Sigmoid colon (tissue), 7 donors: ENCODE data around the gene DYNC1LI2. TPM values are rescaled to one million over a fixed set of nuclear protein-coding genes. Genes with fewer than 3 reads are reported as not detected.
"Not testable (repeated sequence)": the region's sequence is repeated elsewhere in the genome, so short reads cannot be mapped to it uniquely, and the experiment has no call there.

ENCODE experiments used
- DNase-seq: peaks from one replicate; pipeline ENCODE4 v3.0.0-alpha.2; 2019
- H3K27ac ChIP-seq, 4 donors: fragments of 200-600 bp; sonication (generic); one replicate each; pipeline ENCODE4 v1.5.1; 2016 to 2019; ENCODE audit warnings: mild to moderate bottlenecking in 1 of 4
- H3K27me3 ChIP-seq, 3 donors: fragments of 200-600 bp; sonication (generic); one replicate each; pipeline ENCODE4 v1.5.1; 2019; ENCODE audit warnings: mild to moderate bottlenecking in 1 of 3
- H3K36me3 ChIP-seq, 4 donors: fragments of 200-600 bp; sonication (generic); one replicate each; pipeline ENCODE4 v1.5.1; 2016 to 2019
- H3K4me1 ChIP-seq, 4 donors: fragments of 200-600 bp; sonication (generic); one replicate each; pipeline ENCODE4 v1.5.1; 2017 to 2019
- H3K4me3 ChIP-seq, 4 donors: fragments of 200-600 bp; sonication (generic); one replicate each; pipeline ENCODE4 v1.5.1; 2017 to 2019; ENCODE audit warnings: mild to moderate bottlenecking in 2 of 4, moderate library complexity in 1 of 4
- H3K9me3 ChIP-seq, 4 donors: fragments of 200-600 bp in 3 of 4; sonication (generic) in 3 of 4; one replicate each; pipeline versions ENCODE4 v1.5.1 to v1.6.1; 2013 to 2019
- CTCF ChIP-seq, 4 experiments: fragments of 450-650 bp in 3 of 4; fragments of 200-600 bp in 1 of 4; IDR thresholded peaks; one replicate each; pipeline ENCODE4 v1.5.1; 2016 to 2019; ENCODE audit warnings: antibody characterized with exemption in 4 of 4, mild to moderate bottlenecking in 3 of 4, moderate library complexity in 2 of 4
- EP300 ChIP-seq, 4 donors: sonication (generic); formaldehyde crosslinking; IDR thresholded peaks; one replicate each; pipeline ENCODE4 v1.6.1; 2017; ENCODE audit warnings: antibody characterized with exemption in 4 of 4
- POLR2A ChIP-seq, 2 donors: fragments of 450-650 bp; IDR thresholded peaks; one replicate each; pipeline ENCODE4 v1.6.1; 2016; ENCODE audit warnings: antibody characterized with exemption in 2 of 2, mild to moderate bottlenecking in 2 of 2, moderate library complexity in 2 of 2
- POLR2AphosphoS5 ChIP-seq, 4 donors: sonication (generic); formaldehyde crosslinking; IDR thresholded peaks; one replicate each; pipeline ENCODE4 v1.6.1; 2017; ENCODE audit warnings: antibody characterized with exemption in 4 of 4
- WGBS, 2 donors: extraction: QIAGEN DNeasy Blood & Tissue Kit; methylation state at CpG; one replicate each; pipeline ENCODE4 v1.1.7; 2013; 5-methylcytosine and 5-hydroxymethylcytosine counted together
- intact Hi-C: fragments of 100-400 bp; cut with DNase I; formaldehyde crosslinking; loops from one replicate; pipeline ENCODE4 v1.15.1; 2023
- polyA plus RNA-seq, 3 donors: library from polyadenylated mRNA; stranded (reverse); fragments of 200-250 nt; gene quantifications; one replicate each; pipeline ENCODE4 v1.2.3, GENCODE V29; 2013
- total RNA-seq, 4 donors: library from RNA; depleted of rRNA; stranded (reverse); fragments of >200 nt; gene quantifications; one replicate each; pipeline ENCODE4 v1.1.0, GENCODE V29; 2016
- donor health status: healthy with polysubstance abuse.
- donor health status: Bipolar disorder and iron deficiency.
- donor health status: healthy.

DYNC1LI2 gene
- total RNA-seq = 100 to 1,000 TPM; 164 to 327 (median 261) TPM
- 10 to 100 TPM; 52.9 to 68.7 (median 60.8) TPM for polyA plus RNA-seq

DNA sequence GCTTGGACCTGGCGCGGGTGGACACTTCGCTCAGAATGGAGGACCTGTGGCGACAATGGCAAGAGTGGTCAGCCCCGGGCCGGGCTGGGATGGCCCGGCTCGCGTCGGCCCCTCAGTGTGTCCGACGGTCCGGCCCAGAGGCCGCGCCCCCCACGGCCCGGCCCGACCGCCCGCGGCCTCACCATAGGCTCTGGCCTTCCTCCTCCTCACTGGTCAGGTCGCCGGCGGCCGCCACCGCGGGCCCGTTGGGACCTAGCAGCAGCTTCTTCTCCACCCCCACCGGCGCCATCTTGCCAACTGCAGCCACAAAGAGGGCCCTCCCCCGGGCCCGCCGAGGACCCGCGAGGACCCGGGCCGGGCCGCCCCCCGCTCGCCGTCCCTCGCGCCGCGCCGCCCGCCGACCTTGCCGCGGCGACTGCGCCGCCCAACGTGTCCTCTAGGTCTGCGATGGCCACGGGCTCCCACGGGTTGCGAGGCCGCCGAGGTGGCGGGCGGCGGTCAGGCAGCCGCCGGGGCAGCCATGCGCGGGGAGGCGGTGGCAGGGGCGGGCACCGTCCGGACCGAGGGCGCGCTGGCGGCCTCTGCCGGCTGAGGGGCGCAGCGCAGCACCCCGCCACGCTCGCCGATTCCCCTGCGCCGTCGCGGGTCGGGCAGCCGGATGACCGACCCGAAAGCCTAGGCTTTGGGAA, at the start of gene DYNC1LI2:
DYNC1LI2 (minus strand) TSS at position 307 of the 689 bp plus-strand sequence; CDS start at position 289, 18 bp downstream.
- Histone ChIP-seq H3K36me3 (peaks cover 0 to 27% (median 0%) of the 10 kb centered on the region in 4 donors), H3K4me3 (peak within 1 kb of the TSS; percentile 78 to 96 (median 94)), H3K4me1 (peaks cover 0 to 48% (median 43%) of the 10 kb centered on the region in 4 donors), H3K27ac (peak within 1 kb of the TSS; percentile 87 to 96 (median 90)), H3K9me3 (no peaks in the 10 kb centered on the region), H3K27me3 (no peaks in the 10 kb centered on the region)
- 1% methylated on average over 90 of the region's 90 CpGs for WGBS, 2 donors
- DNase-seq = peak; percentile 88
- peak in 3 of 4 donors; percentile 12 to 55 (median 25) for TF ChIP-seq POLR2AphosphoS5 (IDR thresholded peaks at IDR 0.05)
- TF ChIP-seq CTCF (IDR thresholded peaks at IDR 0.05) = peak in 1 of 4 experiments; percentile 84
- TF ChIP-seq EP300 (IDR thresholded peaks at IDR 0.05) = no peak
- intact Hi-C loops = loop anchor here (5.0 to 10.0 kb wide), 4 partner anchors 89 to 347 kb away; partner anchors contain the start of genes CKLF and TK2

GRCh38 chr16:66800856-66801255, 49.4 kb upstream of the DYNC1LI2 start:
- 94 to 95% methylated on average over 19 of the region's 19 CpGs for WGBS, 2 donors
- Histone ChIP-seq H3K9me3 (no peaks in the 10 kb centered on the region), H3K4me1 (no peaks in the 10 kb centered on the region), H3K4me3 (no peak overlapping the region), H3K27me3 (no peaks in the 10 kb centered on the region), H3K27ac (no peak overlapping the region), H3K36me3 (peaks cover 16 to 49% (median 22%) of the 10 kb centered on the region in 4 donors)
- no peak for TF ChIP-seq CTCF (IDR thresholded peaks at IDR 0.05)
- no peak for TF ChIP-seq POLR2A (IDR thresholded peaks at IDR 0.05)
- no peak for TF ChIP-seq EP300 (IDR thresholded peaks at IDR 0.05)
- DNase-seq = no peak
- intact Hi-C loops = no loop called here

DNA sequence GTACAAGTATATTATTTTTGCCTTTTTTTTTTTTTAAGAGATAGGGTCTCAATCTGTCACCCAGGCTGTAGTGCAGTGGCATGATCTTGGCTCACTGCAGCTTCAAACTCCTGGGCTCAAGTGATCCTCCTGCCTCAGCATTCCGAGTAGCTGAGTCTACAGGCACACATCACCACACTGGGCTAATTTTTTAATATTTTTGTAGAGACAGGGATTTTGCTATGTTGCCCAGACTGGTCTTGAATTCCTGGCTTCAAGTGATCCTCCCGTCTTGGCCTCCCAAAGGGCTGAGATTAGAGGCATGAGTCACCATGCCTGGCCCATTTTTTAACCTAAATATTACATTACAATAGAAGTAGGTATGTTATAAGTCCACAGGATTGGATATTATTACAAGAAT, 46.8 kb upstream of the DYNC1LI2 start:
- H3K4me3 ChIP-seq = no peak overlapping the region
- DNase-seq = no peak
- H3K36me3 ChIP-seq = peaks cover 0 to 22% (median 2%) of the 10 kb centered on the region in 4 donors
- H3K9me3 ChIP-seq = no peaks in the 10 kb centered on the region
- no peaks in the 10 kb centered on the region for H3K4me1 ChIP-seq
- 91 to 95% methylated on average over 2 of the region's 2 CpGs for WGBS, 2 donors
- no peaks in the 10 kb centered on the region for H3K27me3 ChIP-seq
- TF ChIP-seq EP300 (IDR thresholded peaks at IDR 0.05) = no peak
- no peak for TF ChIP-seq CTCF (IDR thresholded peaks at IDR 0.05)
- no peak for TF ChIP-seq POLR2AphosphoS5 (IDR thresholded peaks at IDR 0.05)
- no peak for TF ChIP-seq POLR2A (IDR thresholded peaks at IDR 0.05)
- no peak overlapping the region for H3K27ac ChIP-seq
- intact Hi-C loops = no loop called here

DNA sequence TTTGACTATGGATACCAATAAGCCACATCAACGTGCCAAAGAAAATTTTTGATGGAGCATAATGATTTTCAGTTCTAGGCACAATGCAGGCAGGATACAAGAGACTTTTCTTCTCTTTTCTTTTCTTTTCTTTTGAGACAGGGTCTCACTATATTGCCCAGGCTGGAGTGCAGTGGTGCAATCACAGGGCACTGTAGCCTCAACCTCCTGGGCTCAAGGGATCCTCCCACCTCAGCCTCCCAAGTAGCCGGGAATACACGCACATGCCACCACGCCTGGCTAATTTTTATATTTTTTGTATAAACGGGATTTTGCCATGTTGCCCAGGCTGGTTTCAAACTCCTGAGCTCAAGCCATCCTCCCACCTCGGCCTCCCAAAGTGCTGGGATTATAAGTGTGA, 42.6 kb upstream of the DYNC1LI2 start:
- H3K9me3 ChIP-seq, intact Hi-C loops: not testable (repeated sequence)
- 81 to 91% methylated on average over 6 of the region's 6 CpGs for WGBS, 2 donors

DNA sequence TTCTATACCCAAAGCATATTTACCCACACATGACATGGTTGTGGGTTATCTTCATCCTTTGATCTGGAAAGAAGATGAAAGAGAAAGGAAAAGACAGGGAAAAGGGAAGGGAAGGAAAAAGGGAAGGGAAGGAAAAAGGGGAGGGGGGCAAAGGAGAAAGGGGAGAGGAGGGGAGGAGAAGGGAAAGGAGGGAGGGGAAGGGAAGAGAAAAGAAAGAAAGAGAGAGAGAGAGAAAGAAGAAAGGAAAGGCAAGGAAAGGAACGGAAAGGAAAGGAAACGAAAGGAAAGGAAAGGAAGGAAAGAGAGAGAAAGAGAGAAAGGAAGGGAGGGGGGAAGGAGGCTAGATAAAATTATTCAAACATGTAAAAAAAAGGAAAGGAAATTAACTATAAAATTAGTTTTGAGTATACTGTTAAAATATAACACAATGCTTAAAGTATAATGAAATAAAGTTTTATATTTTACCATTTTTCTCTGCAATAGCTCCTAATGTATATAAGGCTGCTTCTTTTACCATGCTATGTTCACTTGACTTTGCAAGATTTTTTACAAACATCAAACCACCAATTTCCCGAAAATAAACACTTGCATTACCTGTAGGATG, 38.8 kb upstream of the DYNC1LI2 start:
- Histone ChIP-seq H3K4me1 (no peaks in the 10 kb centered on the region), H3K27me3 (no peaks in the 10 kb centered on the region), H3K36me3 (no peaks in the 10 kb centered on the region), H3K4me3 (no peak overlapping the region), H3K9me3 (peaks cover 0 to 2% (median 0%) of the 10 kb centered on the region in 4 donors), H3K27ac (no peak overlapping the region)
- no peak for TF ChIP-seq EP300 (IDR thresholded peaks at IDR 0.05)
- TF ChIP-seq CTCF (IDR thresholded peaks at IDR 0.05) = no peak
- no peak for TF ChIP-seq POLR2AphosphoS5 (IDR thresholded peaks at IDR 0.05)
- TF ChIP-seq POLR2A (IDR thresholded peaks at IDR 0.05) = no peak
- intact Hi-C loops = no loop called here
- 78 to 79% methylated on average over 3 of the region's 3 CpGs for WGBS, 2 donors
- DNase-seq = no peak

More for the DNA sequence above, 42.6 kb upstream of the DYNC1LI2 start:
- DNase-seq, H3K27ac ChIP-seq, H3K4me1 ChIP-seq, H3K4me3 ChIP-seq, H3K36me3 ChIP-seq, H3K27me3 ChIP-seq: not testable (repeated sequence)
